ENCODE data around the gene HSDL1. TPM values are rescaled to one million over a fixed set of nuclear protein-coding genes. Genes with fewer than 3 reads are reported as not detected.

Gene HSDL1
- total RNA-seq, 1 donor from 2014 or later, result 32.0 TPM

- DNase-seq (ENCODE audit: low read depth), result no peak
Observed at GRCh38 chr16:84176192-84177053, 31.4 kb upstream of the HSDL1 start.

GRCh38 chr16:84175350-84176081, 30.5 kb upstream of the HSDL1 start:
- peak; percentile 44 for DNase-seq (ENCODE audit: low read depth)

GRCh38 chr16:84174396-84174795, 29.4 kb upstream of the HSDL1 start:
- DNase-seq (ENCODE audit: low read depth), result no peak

- DNase-seq (ENCODE audit: low read depth), result no peak
Observed at GRCh38 chr16:84169765-84170310, 24.9 kb upstream of the HSDL1 start.

GRCh38 chr16:84166796-84167695, 22.1 kb upstream of the HSDL1 start:
- DNase-seq (ENCODE audit: low read depth), result no peak

GRCh38 chr16:84165746-84166145, 20.8 kb upstream of the HSDL1 start:
- no peak for DNase-seq (ENCODE audit: low read depth)

- DNase-seq (ENCODE audit: low read depth), result peak; percentile 39
Observed at GRCh38 chr16:84161801-84162200, 16.8 kb upstream of the HSDL1 start.

- no peak for DNase-seq (ENCODE audit: low read depth)
Observed at GRCh38 chr16:84161037-84161436, 16.1 kb upstream of the HSDL1 start.

GRCh38 chr16:84159800-84160199, 14.8 kb upstream of the HSDL1 start:
- no peak for DNase-seq (ENCODE audit: low read depth)

GRCh38 chr16:84159007-84159406, 14.0 kb upstream of the HSDL1 start:
- no peak for DNase-seq (ENCODE audit: low read depth)

GRCh38 chr16:84156342-84156784, 11.4 kb upstream of the HSDL1 start:
- peak; percentile 86 for DNase-seq (ENCODE audit: low read depth)

GRCh38 chr16:84155771-84156170, 10.8 kb upstream of the HSDL1 start:
- no peak for DNase-seq (ENCODE audit: low read depth)

GRCh38 chr16:84155226-84155625, 10.2 kb upstream of the HSDL1 start:
- no peak for DNase-seq (ENCODE audit: low read depth)

- no peak for DNase-seq (ENCODE audit: low read depth)
Observed at GRCh38 chr16:84153660-84154214, 8.8 kb upstream of the HSDL1 start.

GRCh38 chr16:84150926-84151325, 5.9 kb upstream of the HSDL1 start:
- no peak for DNase-seq (ENCODE audit: low read depth)

- no peak for DNase-seq (ENCODE audit: low read depth)
Observed at GRCh38 chr16:84144209-84144858, 643 bp downstream of the HSDL1 start.

GRCh38 chr16:84143784-84144199, 1.2 kb downstream of the HSDL1 start:
- DNase-seq (ENCODE audit: low read depth), result no peak

GRCh38 chr16:84143081-84143480, 1.9 kb downstream of the HSDL1 start:
- DNase-seq (ENCODE audit: low read depth), result no peak

GRCh38 chr16:84141143-84141670, 3.8 kb downstream of the HSDL1 start:
- no peak for DNase-seq (ENCODE audit: low read depth)

- no peak for DNase-seq (ENCODE audit: low read depth)
Observed at GRCh38 chr16:84139628-84140258, 5.2 kb downstream of the HSDL1 start.
